Activated CD8-positive, alpha-beta memory T cell treated with anti-CD3 and anti-CD28 coated beads, Interleukin-2, amount 50 U/mL, for 1 hour (primary cell): ENCODE data around the gene PPP1R7.
"Not testable (repeated sequence)": the region's sequence is repeated elsewhere in the genome, so short reads cannot be mapped to it uniquely, and the experiment has no call there.

Source experiments
- DNase-seq: peaks from one replicate; pipeline ENCODE4 v3.0.0-alpha.2; 2020; ENCODE audit errors: extremely low read depth

The PPP1R7 gene

DNA sequence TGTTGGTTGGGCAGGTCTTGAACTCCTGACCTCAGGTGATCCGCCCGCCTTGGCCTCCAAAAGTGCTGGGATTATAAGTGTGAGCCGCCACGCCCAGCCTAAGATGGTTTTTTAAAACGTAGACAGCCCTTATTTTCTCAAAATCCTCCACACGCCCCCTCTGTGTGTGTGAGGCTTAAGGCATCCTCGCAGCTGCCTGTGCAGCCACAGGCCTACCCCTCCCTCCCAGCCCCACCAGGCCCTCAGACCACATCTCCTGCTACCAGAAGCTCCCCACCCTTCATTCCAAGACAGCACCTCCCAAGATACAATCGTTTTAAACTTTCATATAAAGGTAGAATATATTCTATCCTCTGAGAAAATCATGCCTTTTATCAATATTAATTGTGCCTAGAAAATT is 43.0 kb downstream of the PPP1R7 start:
- DNase-seq = no peak

GRCh38 chr2:241194811-241195210 is 44.5 kb downstream of the PPP1R7 start:
- no peak for DNase-seq

DNA sequence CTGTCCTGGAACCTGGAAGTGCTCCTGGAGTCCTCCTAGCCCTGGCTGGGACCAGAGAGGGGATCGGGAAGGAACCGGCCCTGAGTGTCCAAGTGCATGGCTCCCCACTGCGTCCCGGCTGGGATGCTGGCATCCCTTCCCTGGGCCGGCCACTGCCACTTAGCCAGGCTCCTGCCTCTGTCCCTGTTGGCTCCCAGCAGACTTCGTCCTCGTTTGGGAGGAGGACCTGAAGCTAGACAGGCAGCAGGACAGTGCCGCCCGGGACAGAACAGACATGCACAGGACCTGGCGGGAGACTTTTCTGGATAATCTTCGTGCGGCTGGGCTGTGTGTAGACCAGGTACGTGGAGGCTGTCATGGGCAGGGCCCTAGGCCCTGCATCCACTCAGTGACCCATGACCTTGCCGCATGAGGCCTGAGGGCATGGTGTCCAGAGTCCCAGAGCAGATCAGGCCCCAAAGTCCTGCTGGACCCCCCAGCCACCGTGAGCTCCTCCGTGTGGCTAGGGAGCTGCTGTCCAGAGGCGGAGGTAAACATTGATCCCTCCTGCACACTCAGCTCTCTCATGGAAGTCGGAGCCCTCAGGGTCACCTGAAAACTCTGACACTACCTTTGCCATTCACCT is 45.4 kb downstream of the PPP1R7 start:
- DNase-seq = no peak

DNA sequence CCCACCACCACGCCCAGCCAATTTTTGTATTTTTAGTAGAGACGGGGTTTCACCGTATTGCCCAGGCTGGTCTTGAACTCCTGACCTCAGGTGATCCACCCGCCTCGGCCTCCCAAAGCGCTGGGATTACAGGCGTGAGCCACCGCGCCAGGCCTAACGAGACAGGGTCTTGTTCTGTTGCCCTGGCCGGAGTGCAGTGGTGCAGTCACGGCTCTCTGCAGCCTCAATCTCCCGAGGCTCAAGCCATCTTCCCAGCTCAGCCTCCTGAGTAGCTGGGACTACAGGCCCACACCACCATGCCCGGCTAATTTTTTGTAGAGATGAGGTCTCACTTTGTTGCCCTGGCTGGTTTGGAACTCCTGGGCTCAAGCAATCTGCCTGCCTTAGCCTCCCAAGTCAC is 47.0 kb downstream of the PPP1R7 start:
- DNase-seq = not testable (repeated sequence)

- no peak for DNase-seq
These were observed 47.7 kb downstream of the PPP1R7 start for GRCh38 chr2:241197947-241198346.

- DNase-seq = no peak
These were observed 48.4 kb downstream of the PPP1R7 start for GRCh38 chr2:241198381-241199279.

GRCh38 chr2:241199286-241199685 is 49.0 kb downstream of the PPP1R7 start:
- no peak for DNase-seq

DNA sequence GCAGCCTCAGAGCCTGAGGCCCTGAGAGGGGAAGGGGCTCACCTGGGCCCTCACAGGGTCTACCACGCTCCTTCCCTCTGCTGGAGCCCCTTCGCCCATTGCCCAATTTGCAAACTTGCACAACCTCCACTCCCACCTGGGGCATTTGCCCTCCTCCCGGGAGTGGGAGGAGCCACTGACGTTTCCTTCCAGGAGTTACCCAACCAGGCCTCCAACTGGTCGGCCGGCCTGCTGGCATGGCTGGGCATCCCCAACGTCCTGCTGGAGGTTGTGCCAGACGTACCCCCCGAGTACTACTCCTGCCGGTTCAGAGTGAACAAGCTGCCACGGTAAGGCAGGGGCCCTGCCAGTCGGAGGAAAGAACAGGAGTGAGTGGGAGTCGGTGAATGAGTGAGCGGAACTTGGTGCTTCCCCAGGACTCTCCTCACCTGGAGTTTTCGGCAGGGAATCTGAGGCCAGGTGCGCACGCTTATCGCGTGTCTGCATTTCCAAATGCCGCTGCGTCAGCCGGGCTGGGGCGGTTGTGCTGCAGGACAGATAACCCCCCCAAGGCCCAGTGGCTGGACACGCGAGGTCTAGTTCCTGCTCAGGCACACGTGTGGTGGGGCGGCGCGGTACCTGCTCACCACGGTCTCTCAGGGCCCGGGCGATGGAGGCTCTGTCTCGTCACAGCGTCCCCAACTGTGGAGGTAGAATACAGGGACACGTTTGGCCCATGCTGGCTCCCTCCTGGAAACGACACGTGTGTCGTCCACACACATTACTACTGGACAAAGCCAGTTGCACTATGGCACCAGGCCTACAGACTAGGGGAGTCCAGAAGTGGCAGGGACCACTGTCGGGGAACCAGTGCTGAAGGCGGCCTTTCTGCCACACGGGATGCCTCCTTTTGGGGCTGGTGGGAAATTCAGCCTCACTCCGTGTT is 49.9 kb downstream of the PPP1R7 start:
- DNase-seq = no peak

- no peak for DNase-seq
These were observed 50.6 kb downstream of the PPP1R7 start for GRCh38 chr2:241200822-241201395.

DNA sequence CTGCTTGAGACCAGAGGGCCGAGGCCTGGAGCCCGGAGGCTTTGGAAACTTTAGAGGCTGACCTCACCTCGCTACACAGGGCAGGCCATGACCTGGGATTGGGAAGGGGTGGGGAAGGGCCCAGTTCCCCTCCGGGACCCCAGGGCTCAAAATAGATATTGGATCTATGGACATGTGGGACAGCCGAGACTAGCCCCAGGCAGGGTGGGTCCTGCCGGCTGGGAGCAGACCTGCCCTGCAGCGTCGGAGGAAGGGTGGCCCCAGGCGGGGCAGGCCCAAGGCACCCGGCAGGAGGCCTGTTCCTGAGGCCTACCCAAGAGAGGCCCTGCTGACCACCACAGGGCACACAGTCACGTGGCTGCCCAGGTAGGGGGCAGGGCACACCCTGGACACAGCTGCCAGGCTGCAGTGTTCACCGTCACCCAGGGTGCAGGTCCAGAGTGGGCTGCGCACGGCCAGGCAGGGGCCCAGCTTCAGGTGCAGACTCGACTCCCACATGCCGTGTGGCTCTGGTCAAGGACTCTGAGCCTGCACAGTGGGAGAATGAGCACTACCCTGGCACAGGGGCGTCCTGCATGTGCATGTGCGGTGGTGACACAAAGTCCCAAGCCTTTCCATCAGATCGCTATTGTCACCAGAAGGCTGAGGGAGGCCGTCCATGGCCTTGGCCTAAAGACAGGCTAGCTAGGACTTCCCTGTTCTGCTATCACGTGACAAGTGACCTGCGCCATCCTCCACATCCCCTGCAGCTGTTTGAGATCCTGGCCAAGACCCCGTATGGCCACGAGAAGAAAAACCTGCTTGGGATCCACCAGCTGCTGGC is 51.4 kb downstream of the PPP1R7 start:
- no peak for DNase-seq

- DNase-seq = no peak
These were observed 52.0 kb downstream of the PPP1R7 start for GRCh38 chr2:241202268-241202585.

GRCh38 chr2:241202681-241203080 is 52.4 kb downstream of the PPP1R7 start:
- DNase-seq = no peak

DNA sequence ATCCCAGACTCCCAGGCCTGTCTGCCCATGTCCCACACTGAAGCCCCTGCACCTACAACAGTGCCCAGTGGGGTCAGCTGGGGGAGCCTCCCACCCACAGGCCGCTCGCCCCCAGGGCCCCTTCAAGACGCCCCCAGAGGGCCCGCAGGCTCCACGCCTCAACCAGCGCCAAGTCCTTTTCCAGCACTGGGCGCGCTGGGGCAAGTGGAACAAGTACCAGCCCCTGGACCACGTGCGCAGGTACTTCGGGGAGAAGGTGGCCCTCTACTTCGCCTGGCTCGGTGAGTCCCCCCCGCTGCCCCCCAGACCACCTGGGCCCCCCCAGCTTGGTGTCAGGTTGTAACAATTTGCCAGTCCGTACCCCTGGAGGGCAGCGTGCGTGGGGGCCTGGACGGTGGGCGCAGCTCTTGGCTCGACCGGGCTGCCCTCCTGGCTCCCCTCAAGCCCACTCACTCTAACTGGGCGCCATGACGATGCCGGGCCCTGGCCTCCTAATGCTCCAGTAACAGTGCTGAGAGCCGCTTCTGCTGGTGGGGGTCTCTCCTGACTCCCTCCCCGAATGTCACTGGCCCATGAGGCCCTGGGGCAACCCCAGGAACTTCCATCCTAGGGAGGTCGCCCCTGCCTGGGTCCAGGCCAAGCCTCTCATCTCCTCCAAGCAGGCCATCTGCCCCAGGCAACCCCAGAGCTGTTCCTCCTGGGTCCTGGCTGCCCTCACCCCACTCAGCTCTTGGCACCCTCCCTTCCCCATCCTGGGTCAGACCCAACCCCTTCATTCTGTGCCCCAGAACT is 53.1 kb downstream of the PPP1R7 start:
- no peak for DNase-seq

DNA sequence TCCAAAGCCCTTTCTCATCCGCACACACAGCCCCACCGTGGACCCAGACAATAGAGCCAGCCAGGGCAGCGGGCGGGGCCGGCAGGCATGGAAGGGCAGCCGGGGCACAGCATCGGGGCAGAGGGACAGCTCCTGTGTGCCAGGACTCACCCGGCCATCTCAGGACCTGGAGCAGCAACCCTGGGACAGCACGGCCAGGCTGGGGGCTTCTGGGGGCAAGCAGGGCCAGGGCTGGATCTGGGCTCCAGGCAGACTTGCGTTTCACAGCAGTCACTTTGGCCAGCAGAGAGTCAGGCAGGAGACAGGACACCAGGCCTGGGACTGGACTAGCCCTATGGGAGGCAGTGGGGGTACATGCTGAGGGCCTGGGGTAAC is 53.7 kb downstream of the PPP1R7 start:
- DNase-seq = no peak

GRCh38 chr2:241204490-241204889 is 54.2 kb downstream of the PPP1R7 start:
- no peak for DNase-seq

GRCh38 chr2:241205086-241205485 is 54.8 kb downstream of the PPP1R7 start:
- no peak for DNase-seq

GRCh38 chr2:241207151-241207550 is 56.9 kb downstream of the PPP1R7 start:
- no peak for DNase-seq

- DNase-seq = no peak
These were observed 57.4 kb downstream of the PPP1R7 start for GRCh38 chr2:241207641-241208040.

GRCh38 chr2:241208058-241208457 is 57.8 kb downstream of the PPP1R7 start:
- DNase-seq = no peak

- no peak for DNase-seq
These were observed 59.0 kb downstream of the PPP1R7 start for GRCh38 chr2:241209271-241209670.
